ENCODE data around the gene KRTAP5-5. TPM values are rescaled to one million over a fixed set of nuclear protein-coding genes. Genes with fewer than 3 reads are reported as not detected.
"Not testable (repeated sequence)": the region's sequence is repeated elsewhere in the genome, so short reads cannot be mapped to it uniquely, and the experiment has no call there.

KRTAP5-5 gene
- total RNA-seq, 1 experiment from 2014 or later, result not detected

DNA sequence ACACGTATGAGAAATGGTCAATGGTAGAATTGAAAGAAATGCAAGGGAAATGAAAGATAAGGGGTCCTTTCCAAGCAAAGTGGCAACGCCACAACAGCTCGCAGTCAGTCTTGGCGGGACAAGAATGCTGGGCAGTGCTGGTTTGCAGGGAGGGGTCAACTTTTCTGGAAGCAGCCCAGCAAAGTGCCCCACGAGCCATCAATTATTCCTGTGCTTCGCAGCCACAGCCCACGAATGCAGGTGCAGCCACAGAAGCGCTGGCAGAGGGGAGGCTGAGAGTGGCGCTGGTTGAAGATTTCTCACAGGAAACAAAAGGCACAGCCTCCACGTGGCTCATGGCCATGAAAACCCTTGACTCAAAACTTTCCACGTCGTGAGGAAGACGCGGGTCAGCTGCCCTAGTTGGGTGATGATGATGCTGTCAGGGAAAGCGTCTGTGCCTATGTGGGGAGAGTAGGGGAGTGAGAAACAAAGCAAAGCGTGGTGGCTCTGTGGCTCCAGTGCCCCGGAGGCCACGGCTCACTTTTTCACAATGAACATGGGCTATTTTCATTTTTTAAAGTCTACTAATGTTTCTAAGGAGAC is 33.2 kb downstream of the KRTAP5-5 start:
- H3K4me1 ChIP-seq (ENCODE audit: control insufficient read depth, insufficient read depth, low read length); ATAC-seq; DNase-seq (ENCODE audit: low read depth, low spot score); intact Hi-C loops (cut with micrococcal nuclease; ENCODE audit: unreplicated experiment); BruUV-seq (replicated peaks); in situ Hi-C loops (cut with HindIII; ENCODE audit: low pct_unique_long_range_greater_than_20kb, low sequenced_read_pairs); H3K27me3 ChIP-seq (ENCODE audit: control insufficient read depth, insufficient read depth, low read length); H3K4me3 ChIP-seq (ENCODE audit: low read depth in 2 of 2, low read length in 2 of 2); H3K36me3 ChIP-seq (ENCODE audit: control insufficient read depth, insufficient read depth, low read length); POLR2A ChIA-PET; H3K9me3 ChIP-seq (ENCODE audit: control insufficient read depth, insufficient read depth, low read depth, low read length); H3K27ac ChIP-seq (ENCODE audit: low read length): not testable (repeated sequence)
- CTCF ChIA-PET, result interaction anchor here (0.6 kb wide), 1 partner anchor 16 kb away, joined by 3 read pairs; no protein-coding TSS in a partner anchor

DNA sequence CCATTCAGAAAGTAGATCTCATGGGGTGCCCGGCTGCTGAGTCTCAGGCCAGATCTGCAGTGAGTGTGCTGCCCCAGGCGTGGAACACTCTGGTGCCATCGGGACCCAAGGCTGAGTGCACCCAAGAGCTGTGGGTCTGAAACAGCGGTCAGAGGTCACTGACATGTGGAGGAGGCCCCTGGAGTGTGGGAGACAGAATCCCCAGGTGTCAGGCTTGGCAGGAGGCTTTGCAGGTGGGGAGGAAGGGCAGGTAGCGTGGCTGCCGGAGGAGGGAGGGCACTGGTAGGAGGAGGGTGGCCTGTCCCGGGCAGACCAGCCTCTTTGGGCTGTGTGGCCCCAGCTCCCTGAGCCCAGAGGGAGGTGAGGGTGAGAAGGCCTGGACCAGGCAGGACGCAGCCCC is 35.7 kb downstream of the KRTAP5-5 start:
- ATAC-seq, result no peak
- intact Hi-C loops (cut with micrococcal nuclease; ENCODE audit: unreplicated experiment) (no loop called here), in situ Hi-C loops (cut with HindIII; ENCODE audit: low pct_unique_long_range_greater_than_20kb, low sequenced_read_pairs) (no loop called here)
- no peak overlapping the region for H3K4me3 ChIP-seq (ENCODE audit: low read depth in 2 of 2, low read length in 2 of 2)
- no peaks in the 10 kb centered on the region for H3K4me1 ChIP-seq (ENCODE audit: control insufficient read depth, insufficient read depth, low read length)
- POLR2A ChIA-PET, result no interaction called here
- TF ChIP-seq CTCF (IDR thresholded peaks at IDR 0.05) (no peak), POLR2AphosphoS5 (IDR thresholded peaks at IDR 0.05; ENCODE audit: low read depth, low read length) (no peak), SIN3A (IDR thresholded peaks at IDR 0.05; ENCODE audit: borderline replicate concordance, insufficient read depth, low read depth, low read length) (no peak), TCF7L2 (IDR thresholded peaks at IDR 0.05; ENCODE audit: low read depth, low read length) (no peak)
- TF ChIP-seq, protein P1, sequence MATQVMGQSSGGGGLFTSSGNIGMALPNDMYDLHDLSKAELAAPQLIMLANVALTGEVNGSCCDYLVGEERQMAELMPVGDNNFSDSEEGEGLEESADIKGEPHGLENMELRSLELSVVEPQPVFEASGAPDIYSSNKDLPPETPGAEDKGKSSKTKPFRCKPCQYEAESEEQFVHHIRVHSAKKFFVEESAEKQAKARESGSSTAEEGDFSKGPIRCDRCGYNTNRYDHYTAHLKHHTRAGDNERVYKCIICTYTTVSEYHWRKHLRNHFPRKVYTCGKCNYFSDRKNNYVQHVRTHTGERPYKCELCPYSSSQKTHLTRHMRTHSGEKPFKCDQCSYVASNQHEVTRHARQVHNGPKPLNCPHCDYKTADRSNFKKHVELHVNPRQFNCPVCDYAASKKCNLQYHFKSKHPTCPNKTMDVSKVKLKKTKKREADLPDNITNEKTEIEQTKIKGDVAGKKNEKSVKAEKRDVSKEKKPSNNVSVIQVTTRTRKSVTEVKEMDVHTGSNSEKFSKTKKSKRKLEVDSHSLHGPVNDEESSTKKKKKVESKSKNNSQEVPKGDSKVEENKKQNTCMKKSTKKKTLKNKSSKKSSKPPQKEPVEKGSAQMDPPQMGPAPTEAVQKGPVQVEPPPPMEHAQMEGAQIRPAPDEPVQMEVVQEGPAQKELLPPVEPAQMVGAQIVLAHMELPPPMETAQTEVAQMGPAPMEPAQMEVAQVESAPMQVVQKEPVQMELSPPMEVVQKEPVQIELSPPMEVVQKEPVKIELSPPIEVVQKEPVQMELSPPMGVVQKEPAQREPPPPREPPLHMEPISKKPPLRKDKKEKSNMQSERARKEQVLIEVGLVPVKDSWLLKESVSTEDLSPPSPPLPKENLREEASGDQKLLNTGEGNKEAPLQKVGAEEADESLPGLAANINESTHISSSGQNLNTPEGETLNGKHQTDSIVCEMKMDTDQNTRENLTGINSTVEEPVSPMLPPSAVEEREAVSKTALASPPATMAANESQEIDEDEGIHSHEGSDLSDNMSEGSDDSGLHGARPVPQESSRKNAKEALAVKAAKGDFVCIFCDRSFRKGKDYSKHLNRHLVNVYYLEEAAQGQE (IDR thresholded peaks at IDR 0.05; ENCODE audit: insufficient read depth in 1 of 2, low read depth in 2 of 2, low read length in 1 of 2), result no peak
- no peaks in the 10 kb centered on the region for H3K36me3 ChIP-seq (ENCODE audit: control insufficient read depth, insufficient read depth, low read length)
- no peaks in the 10 kb centered on the region for H3K9me3 ChIP-seq (ENCODE audit: control insufficient read depth, insufficient read depth, low read depth, low read length)
- no peak overlapping the region for H3K27ac ChIP-seq (ENCODE audit: low read length)
- H3K27me3 ChIP-seq (ENCODE audit: control insufficient read depth, insufficient read depth, low read length), result 0 out of 2 replicates have a peak, but pooled peaks cover 2% of the 10 kb centered on the region
- CTCF ChIA-PET, result no interaction called here
- BruUV-seq (replicated peaks), result no TSS peak
- DNase-seq (ENCODE audit: low read depth, low spot score), result no peak

GRCh38 chr11:1667121-1667850 is 37.7 kb downstream of the KRTAP5-5 start:
- no peak overlapping the region for H3K27ac ChIP-seq (ENCODE audit: low read length)
- POLR2A ChIA-PET, result no interaction called here
- 0 out of 2 replicates have a peak, but pooled peaks cover 2% of the 10 kb centered on the region for H3K27me3 ChIP-seq (ENCODE audit: control insufficient read depth, insufficient read depth, low read length)
- no peak for TF ChIP-seq CTCF (IDR thresholded peaks at IDR 0.05)
- TF ChIP-seq, protein P1 (IDR thresholded peaks at IDR 0.05; ENCODE audit: insufficient read depth in 1 of 2, low read depth in 2 of 2, low read length in 1 of 2), result no peak
- no peak for TF ChIP-seq SIN3A (IDR thresholded peaks at IDR 0.05; ENCODE audit: borderline replicate concordance, insufficient read depth, low read depth, low read length)
- TF ChIP-seq POLR2AphosphoS5 (IDR thresholded peaks at IDR 0.05; ENCODE audit: low read depth, low read length), result no peak
- TF ChIP-seq TCF7L2 (IDR thresholded peaks at IDR 0.05; ENCODE audit: low read depth, low read length), result no peak
- H3K4me3 ChIP-seq (ENCODE audit: low read depth in 2 of 2, low read length in 2 of 2), result no peak overlapping the region
- no peaks in the 10 kb centered on the region for H3K9me3 ChIP-seq (ENCODE audit: control insufficient read depth, insufficient read depth, low read depth, low read length)
- intact Hi-C loops (cut with micrococcal nuclease; ENCODE audit: unreplicated experiment) (no loop called here), in situ Hi-C loops (cut with HindIII; ENCODE audit: low pct_unique_long_range_greater_than_20kb, low sequenced_read_pairs) (no loop called here)
- ATAC-seq (0 out of 2 replicates have a peak, but pooled peaks have one; percentile 18), DNase-seq (ENCODE audit: low read depth, low spot score) (no peak)
- no TSS peak for BruUV-seq (replicated peaks)
- no peaks in the 10 kb centered on the region for H3K36me3 ChIP-seq (ENCODE audit: control insufficient read depth, insufficient read depth, low read length)
- no peaks in the 10 kb centered on the region for H3K4me1 ChIP-seq (ENCODE audit: control insufficient read depth, insufficient read depth, low read length)
- CTCF ChIA-PET, result no interaction called here

All from Panc1 (cell line).